Heart left ventricle (tissue), 16 donors: Measurements from ENCODE around the gene COX10. TPM values are rescaled to one million over a fixed set of nuclear protein-coding genes. Genes with fewer than 3 reads are reported as not detected.

Experiments used
- ATAC-seq, 4 donors: fragments of 200-7000 bp; cut with Tn5 transposase; one replicate each; pipeline ENCODE4 v1.9.1; 2020 to 2022; ENCODE audit warnings: moderate library complexity in 4 of 4, mild to moderate bottlenecking in 3 of 4, moderate number of reproducible peaks in 1 of 4
- DNase-seq, 5 donors: peaks; one replicate each; pipeline ENCODE4 v3.0.0-alpha.2; 2020
- H3K27ac ChIP-seq, 12 donors: fragments of 200-600 bp; sonication (generic) in 4 of 12; one replicate each; pipeline versions ENCODE4 v1.5.0 to v1.8.0; 2016 to 2022; ENCODE audit warnings: mild to moderate bottlenecking in 2 of 12
- H3K27me3 ChIP-seq, 9 donors: fragments of 200-600 bp; sonication (generic) in 2 of 9; one replicate each; pipeline versions ENCODE4 v1.5.1 to v1.8.0; 2016 to 2022; ENCODE audit warnings: mild to moderate bottlenecking in 3 of 9
- H3K36me3 ChIP-seq, 9 donors: fragments of 200-600 bp; sonication (generic) in 2 of 9; one replicate each; pipeline versions ENCODE4 v1.5.0 to v1.8.0; 2018 to 2022; ENCODE audit warnings: mild to moderate bottlenecking in 2 of 9
- H3K4me1 ChIP-seq, 12 donors: fragments of 200-600 bp; sonication (generic) in 4 of 12; one replicate each; pipeline versions ENCODE4 v1.5.0 to v1.8.0; 2016 to 2022; ENCODE audit warnings: mild to moderate bottlenecking in 3 of 12
- H3K4me3 ChIP-seq, 12 donors: fragments of 200-600 bp; sonication (generic) in 4 of 12; one replicate each; pipeline versions ENCODE4 v1.5.0 to v1.8.0; 2017 to 2022; ENCODE audit warnings: mild to moderate bottlenecking in 9 of 12, moderate library complexity in 4 of 12
- H3K9me3 ChIP-seq, 12 donors: fragments of 200-600 bp; sonication (generic) in 4 of 12; one replicate each; pipeline versions ENCODE4 v1.5.0 to v1.8.0; 2016 to 2022; ENCODE audit warnings: mild to moderate bottlenecking in 1 of 12
- POLR2A ChIP-seq, 2 donors: fragments of 450-650 bp; IDR thresholded peaks; one replicate each; pipeline ENCODE4 v1.6.1; 2017; ENCODE audit warnings: antibody characterized with exemption in 2 of 2, mild to moderate bottlenecking in 2 of 2, moderate library complexity in 2 of 2
- WGBS, 4 donors: extraction: QIAGEN DNeasy Blood & Tissue Kit in 2 of 4; methylation state at CpG; one replicate each; pipeline versions ENCODE4 v1.1.5 to v1.1.7; 2013 to 2018; 5-methylcytosine and 5-hydroxymethylcytosine counted together
- intact Hi-C, 10 donors: fragments of 100-400 bp; cut with DNase I; formaldehyde crosslinking; loops; one replicate each; pipeline versions ENCODE4 v1.11.1 to v1.14.2; 2022
- polyA plus RNA-seq, 2 donors: library from polyadenylated mRNA; stranded (reverse); fragments of 200-250 nt; gene quantifications; one replicate each; pipeline ENCODE4 v1.2.3, GENCODE V29; 2013
- total RNA-seq, 9 donors: library from RNA; depleted of rRNA in 2 of 9; stranded (reverse); fragments of >200 nt in 2 of 9; fragmentation: NEBNext Ultra II Directional in 3 of 9; extraction: Animal tissue kit (Norgen Biotek cat#: 25700) in 3 of 9; gene quantifications; one replicate each; pipeline versions ENCODE4 v1.1.0 to v1.2.4, GENCODE V29; 2016 to 2023
- TF ChIP-seq, protein P1 (sequence below), 12 donors: fragments of 200-600 bp; sonication (generic) in 4 of 12; IDR thresholded peaks; one replicate each; pipeline versions ENCODE4 v1.5.0 to v1.8.0; 2018 to 2022; ENCODE audit warnings: antibody characterized with exemption in 12 of 12, mild to moderate bottlenecking in 5 of 12
- donor health status: ischemic (EF 13 %, LVEDD 7.1; RV severe dilation, severe dysfunction).
- donor health status: healthy with polysubstance abuse.
- donor health status: DM: no; HTN: yes; CAD: no.
- donor health status: DM: no; HTN: no; CAD: no.
- donor health status: ischemic (EF 25% LVEDD 6.9; RV normal size, moderate dysfunction).
- donor health status: ischemic (EF 25% LVEDD 5.7; RV mildly dilated, moderate dysfunction).
- donor health status: healthy.
- donor health status: DM: yes; HTN: yes; CAD: no.
- donor health status: ischemic (EF 35%, LVEDD 5.7; RV mildly dilated, moderate dysfunction).
- donor health status: nonischemic (EF 11% LVEDD 7.7; RV severe dilation, severe dysfunction).
- donor health status: DM: yes; HTN: yes; CAD: no.
- donor health status: PGD.
- donor health status: ischemic (EF 29% LVEDD 5.4; RV normal size, mild dysfunction).
- donor health status: nonischemic (EF 23%, LVEDD 6.1; RV moderate dilation, normal function).

Gene COX10
- total and polyA plus RNA-seq, 11 donors = 17.8 to 96.0 (median 48.6) TPM

DNA sequence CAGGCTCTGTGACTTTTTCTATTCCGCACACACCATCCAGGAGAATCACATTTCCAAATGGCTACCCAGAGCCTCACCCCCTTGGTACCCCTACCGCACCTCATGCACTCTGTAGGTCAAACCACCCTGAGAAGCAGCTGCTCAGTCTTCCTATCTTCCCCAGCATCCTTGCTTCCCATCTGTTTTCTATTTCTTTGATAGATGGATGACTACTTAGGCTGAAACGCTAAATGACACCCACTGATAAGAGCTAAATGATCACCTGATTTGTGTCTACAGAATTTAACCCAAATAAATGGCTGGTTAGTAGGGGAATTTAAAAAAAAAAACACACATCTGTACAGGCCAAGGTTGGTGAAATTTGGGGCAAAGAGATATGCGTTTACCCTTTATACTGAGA lies 17.6 kb upstream of the COX10 start:
- no peak for DNase-seq
- Histone ChIP-seq H3K27ac (no peak overlapping the region), H3K9me3 (peaks cover 0 to 9% (median 0%) of the 10 kb centered on the region in 12 donors), H3K27me3 (no peaks in the 10 kb centered on the region), H3K36me3 (peaks cover 0 to 8% (median 0%) of the 10 kb centered on the region in 9 donors), H3K4me3 (no peak overlapping the region), H3K4me1 (no peaks in the 10 kb centered on the region)
- TF ChIP-seq, protein P1, sequence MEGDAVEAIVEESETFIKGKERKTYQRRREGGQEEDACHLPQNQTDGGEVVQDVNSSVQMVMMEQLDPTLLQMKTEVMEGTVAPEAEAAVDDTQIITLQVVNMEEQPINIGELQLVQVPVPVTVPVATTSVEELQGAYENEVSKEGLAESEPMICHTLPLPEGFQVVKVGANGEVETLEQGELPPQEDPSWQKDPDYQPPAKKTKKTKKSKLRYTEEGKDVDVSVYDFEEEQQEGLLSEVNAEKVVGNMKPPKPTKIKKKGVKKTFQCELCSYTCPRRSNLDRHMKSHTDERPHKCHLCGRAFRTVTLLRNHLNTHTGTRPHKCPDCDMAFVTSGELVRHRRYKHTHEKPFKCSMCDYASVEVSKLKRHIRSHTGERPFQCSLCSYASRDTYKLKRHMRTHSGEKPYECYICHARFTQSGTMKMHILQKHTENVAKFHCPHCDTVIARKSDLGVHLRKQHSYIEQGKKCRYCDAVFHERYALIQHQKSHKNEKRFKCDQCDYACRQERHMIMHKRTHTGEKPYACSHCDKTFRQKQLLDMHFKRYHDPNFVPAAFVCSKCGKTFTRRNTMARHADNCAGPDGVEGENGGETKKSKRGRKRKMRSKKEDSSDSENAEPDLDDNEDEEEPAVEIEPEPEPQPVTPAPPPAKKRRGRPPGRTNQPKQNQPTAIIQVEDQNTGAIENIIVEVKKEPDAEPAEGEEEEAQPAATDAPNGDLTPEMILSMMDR (IDR thresholded peaks at IDR 0.05) = no peak
- no peak for TF ChIP-seq POLR2A (IDR thresholded peaks at IDR 0.05)
- WGBS, 4 donors = 87 to 91% (median 89%) methylated on average over 4 of the region's 4 CpGs
- intact Hi-C loops = no loop called here
- no peak for ATAC-seq

DNA sequence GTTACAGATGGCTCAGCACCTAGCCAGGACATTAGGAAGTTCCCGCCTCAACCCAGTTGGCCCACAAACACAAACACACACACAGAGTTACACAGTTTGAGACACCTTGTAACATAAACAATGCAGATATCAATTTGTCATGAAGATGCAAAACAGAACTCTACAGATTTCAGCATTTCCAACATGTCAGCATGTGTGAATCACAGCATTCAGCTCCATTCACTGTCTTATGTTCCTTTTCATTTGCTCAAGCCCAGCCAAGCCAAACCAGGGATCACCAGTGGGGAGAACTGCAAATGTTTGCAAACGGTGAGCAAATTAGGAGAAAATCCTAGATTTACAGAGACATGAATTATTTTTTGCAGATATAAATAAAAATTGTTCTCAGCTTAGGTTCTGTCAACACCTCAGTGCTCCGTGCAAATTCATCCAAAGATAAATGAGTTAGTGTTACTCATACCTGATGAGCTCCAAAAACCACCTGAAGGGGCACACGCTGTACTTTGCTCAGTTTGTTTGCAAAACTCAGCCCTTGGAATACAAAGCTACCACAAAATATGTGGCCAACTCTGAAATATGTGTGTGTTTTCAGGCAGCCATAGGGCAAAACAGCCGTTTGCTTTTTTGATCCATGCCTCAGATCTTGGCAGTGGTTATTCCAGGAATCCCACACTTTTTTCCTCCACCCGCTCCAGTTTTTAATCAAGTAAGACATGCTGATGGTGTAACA lies 16.3 kb upstream of the COX10 start:
- TF ChIP-seq, protein P1 (IDR thresholded peaks at IDR 0.05) = no peak
- TF ChIP-seq POLR2A (IDR thresholded peaks at IDR 0.05) = no peak
- H3K27me3 ChIP-seq = no peaks in the 10 kb centered on the region
- no peak overlapping the region for H3K4me3 ChIP-seq
- H3K4me1 ChIP-seq = no peaks in the 10 kb centered on the region
- H3K9me3 ChIP-seq = peaks cover 0 to 10% (median 0%) of the 10 kb centered on the region in 12 donors
- H3K27ac ChIP-seq = no peak overlapping the region
- ATAC-seq (no peak), DNase-seq (no peak)
- 83 to 87% (median 86%) methylated on average over 6 of the region's 6 CpGs for WGBS, 4 donors
- peaks cover 0 to 8% (median 0%) of the 10 kb centered on the region in 9 donors for H3K36me3 ChIP-seq
- intact Hi-C loops = no loop called here

DNA sequence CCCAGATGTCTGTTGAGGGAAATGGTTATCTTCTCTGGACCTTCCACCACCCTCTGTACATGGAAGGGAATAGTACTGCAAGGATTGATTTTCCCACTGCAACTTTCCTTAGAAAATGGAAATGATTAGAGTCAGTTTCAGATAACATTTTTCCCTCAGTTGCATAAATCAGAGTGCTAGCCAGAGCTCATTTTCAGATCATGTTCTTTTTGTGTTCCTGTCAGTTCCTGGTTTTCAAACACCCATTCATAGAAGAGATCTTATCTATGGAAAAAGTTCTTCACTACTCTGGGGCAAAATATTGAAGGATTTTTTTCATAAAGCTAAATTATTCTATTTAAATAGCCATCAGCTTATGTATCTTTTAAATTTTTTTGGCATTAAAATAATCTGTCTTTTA lies 11.7 kb upstream of the COX10 start:
- DNase-seq (no peak), ATAC-seq (no peak)
- Histone ChIP-seq H3K4me1 (peaks cover 0 to 8% (median under 1%) of the 10 kb centered on the region in 12 donors), H3K9me3 (peaks cover 0 to 10% (median 0%) of the 10 kb centered on the region in 12 donors), H3K4me3 (no peak overlapping the region), H3K27me3 (no peaks in the 10 kb centered on the region), H3K27ac (no peak overlapping the region), H3K36me3 (no peaks in the 10 kb centered on the region)
- intact Hi-C loops = no loop called here
- TF ChIP-seq POLR2A (IDR thresholded peaks at IDR 0.05) = no peak
- TF ChIP-seq, protein P1 (IDR thresholded peaks at IDR 0.05) = no peak

DNA sequence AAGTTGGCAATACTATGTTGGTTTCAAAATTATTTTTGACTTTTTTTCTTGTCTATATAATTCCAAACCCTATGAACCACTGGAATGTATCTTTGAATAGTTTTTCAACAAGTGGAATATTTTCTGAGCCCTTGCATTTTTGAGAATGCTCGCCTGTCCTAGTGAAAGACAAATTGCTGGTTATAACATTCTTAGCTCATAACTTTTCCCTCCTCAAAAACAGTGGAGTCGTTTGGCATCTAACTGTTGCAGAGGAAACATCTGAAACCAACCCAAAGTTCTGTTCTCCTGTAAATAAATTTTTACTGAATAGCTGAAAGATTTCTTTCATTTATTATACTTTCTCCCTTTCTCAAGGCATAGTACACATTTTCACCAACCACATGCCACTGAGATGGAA lies 11.3 kb upstream of the COX10 start:
- Histone ChIP-seq H3K9me3 (peaks cover 0 to 10% (median 0%) of the 10 kb centered on the region in 12 donors), H3K27me3 (no peaks in the 10 kb centered on the region), H3K4me1 (peaks cover 0 to 13% (median 4%) of the 10 kb centered on the region in 12 donors), H3K36me3 (no peaks in the 10 kb centered on the region), H3K27ac (no peak overlapping the region), H3K4me3 (no peak overlapping the region)
- TF ChIP-seq, protein P1 (IDR thresholded peaks at IDR 0.05) = no peak
- no peak for TF ChIP-seq POLR2A (IDR thresholded peaks at IDR 0.05)
- WGBS, 4 donors = 86 to 92% (median 90%) methylated on average over 2 of the region's 2 CpGs
- DNase-seq (no peak), ATAC-seq (no peak)
- intact Hi-C loops = no loop called here
